ENCODE measurements around the gene SAMD1. TPM values are rescaled to one million over a fixed set of nuclear protein-coding genes. Genes with fewer than 3 reads are reported as not detected.

SAMD1 gene
- polyA plus RNA-seq, 4 donors = 19.7 to 45.4 (median 32.0) TPM

GRCh38 chr19:14089662-14090508 is 666 bp downstream of the SAMD1 start:
- H3K9me3 ChIP-seq (ENCODE audit: control insufficient read depth in 2 of 2, insufficient read depth in 1 of 2, low read depth in 1 of 2, low read length in 1 of 2) = peaks cover 0 to 11% of the 10 kb centered on the region in 2 donors
- H3K27me3 ChIP-seq (ENCODE audit: control insufficient read depth in 3 of 3, insufficient read depth in 3 of 3, low read length in 3 of 3) = no peaks in the 10 kb centered on the region
- 0 to 3% (median 1%) methylated on average over 11 to 142 of the region's 142 CpGs for WGBS, 3 donors
- H3K4me3 ChIP-seq (ENCODE audit: low read depth in 1 of 3, low read length in 3 of 3) = peak overlapping the region; percentile 38 to 73 (median 62)
- FAIRE-seq = no peak
- peak; percentile 54 to 73 for DNase-seq
- H3K36me3 ChIP-seq (ENCODE audit: control insufficient read depth in 3 of 3, insufficient read depth in 2 of 3, low read depth in 1 of 3, low read length in 3 of 3) = peaks cover 0 to 32% (median 5%) of the 10 kb centered on the region in 3 donors
- H3K27ac ChIP-seq (ENCODE audit: low read depth in 1 of 3, low read length in 2 of 3) = peak overlapping the region in 2 of 3 donors; percentile 55 to 79
- peaks cover 0 to 9% (median 0%) of the 10 kb centered on the region in 3 donors for H3K4me1 ChIP-seq (ENCODE audit: control insufficient read depth in 3 of 3, insufficient read depth in 2 of 3, low read depth in 1 of 3, low read length in 2 of 3)

DNA sequence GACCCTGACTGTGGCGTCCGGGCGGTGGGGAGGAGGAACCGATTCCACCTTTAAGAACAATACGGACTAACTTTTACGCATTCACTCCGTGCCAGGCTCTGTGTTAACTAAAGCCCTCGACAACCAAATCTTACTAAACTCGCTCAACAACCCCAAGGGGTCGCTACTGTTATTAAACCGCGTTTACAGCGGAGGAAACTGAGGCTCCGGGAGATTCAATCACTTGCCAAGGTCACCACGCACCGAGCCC is 1.2 kb downstream of the SAMD1 start:
- Histone ChIP-seq H3K9me3 (ENCODE audit: control insufficient read depth in 2 of 2, insufficient read depth in 1 of 2, low read depth in 1 of 2, low read length in 1 of 2) (peaks cover 0 to 11% of the 10 kb centered on the region in 2 donors), H3K27ac (ENCODE audit: low read depth in 1 of 3, low read length in 2 of 3) (no peak overlapping the region), H3K4me1 (ENCODE audit: control insufficient read depth in 3 of 3, insufficient read depth in 2 of 3, low read depth in 1 of 3, low read length in 2 of 3) (peaks cover 0 to 9% (median 0%) of the 10 kb centered on the region in 3 donors), H3K4me3 (ENCODE audit: low read depth in 1 of 3, low read length in 3 of 3) (peak overlapping the region; percentile 30 to 73 (median 62)), H3K36me3 (ENCODE audit: control insufficient read depth in 3 of 3, insufficient read depth in 2 of 3, low read depth in 1 of 3, low read length in 3 of 3) (peaks cover 0 to 30% (median 5%) of the 10 kb centered on the region in 3 donors), H3K27me3 (ENCODE audit: control insufficient read depth in 3 of 3, insufficient read depth in 3 of 3, low read length in 3 of 3) (no peaks in the 10 kb centered on the region)
- 20 to 27% (median 24%) methylated on average over 16 of the region's 16 CpGs for WGBS, 3 donors
- DNase-seq = no peak
- no peak for FAIRE-seq

- Histone ChIP-seq H3K36me3 (ENCODE audit: control insufficient read depth in 3 of 3, insufficient read depth in 2 of 3, low read depth in 1 of 3, low read length in 3 of 3) (peaks cover 0 to 29% (median 5%) of the 10 kb centered on the region in 3 donors), H3K27ac (ENCODE audit: low read depth in 1 of 3, low read length in 2 of 3) (no peak overlapping the region), H3K4me1 (ENCODE audit: control insufficient read depth in 3 of 3, insufficient read depth in 2 of 3, low read depth in 1 of 3, low read length in 2 of 3) (peaks cover 0 to 9% (median 0%) of the 10 kb centered on the region in 3 donors), H3K9me3 (ENCODE audit: control insufficient read depth in 2 of 2, insufficient read depth in 1 of 2, low read depth in 1 of 2, low read length in 1 of 2) (peaks cover 0 to 9% of the 10 kb centered on the region in 2 donors), H3K27me3 (ENCODE audit: control insufficient read depth in 3 of 3, insufficient read depth in 3 of 3, low read length in 3 of 3) (no peaks in the 10 kb centered on the region), H3K4me3 (ENCODE audit: low read depth in 1 of 3, low read length in 3 of 3) (peak overlapping the region; percentile 30 to 73 (median 62))
- FAIRE-seq (no peak), DNase-seq (no peak)
- WGBS, 3 donors = 89% methylated on average over 28 to 30 of the region's 30 CpGs
These were observed 1.7 kb downstream of the SAMD1 start for GRCh38 chr19:14088634-14089411.

DNA sequence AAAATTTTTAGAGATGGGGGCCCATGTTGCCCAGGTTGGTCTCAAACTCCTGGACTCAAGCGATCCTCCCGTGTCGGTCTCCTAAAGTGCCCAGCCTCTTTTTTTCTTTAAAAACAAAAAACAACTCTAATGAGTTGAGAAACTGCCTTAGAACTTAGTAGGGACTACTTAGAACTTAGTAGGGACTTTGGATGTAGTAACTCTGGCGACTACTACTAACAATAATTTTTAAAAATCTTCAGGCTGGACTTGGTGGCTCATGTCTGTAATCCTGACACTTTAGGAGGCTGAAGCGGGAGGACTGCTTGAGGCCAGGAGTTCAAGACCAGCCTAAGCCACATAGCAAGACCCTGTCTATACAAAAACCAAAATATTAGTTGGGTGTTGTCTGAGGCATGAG is 4.5 kb downstream of the SAMD1 start:
- Histone ChIP-seq H3K27ac (ENCODE audit: low read depth in 1 of 3, low read length in 2 of 3) (no peak overlapping the region), H3K4me1 (ENCODE audit: control insufficient read depth in 3 of 3, insufficient read depth in 2 of 3, low read depth in 1 of 3, low read length in 2 of 3) (peaks cover 0 to 12% (median 0%) of the 10 kb centered on the region in 3 donors), H3K4me3 (ENCODE audit: low read depth in 1 of 3, low read length in 3 of 3) (no peak overlapping the region), H3K36me3 (ENCODE audit: control insufficient read depth in 3 of 3, insufficient read depth in 2 of 3, low read depth in 1 of 3, low read length in 3 of 3) (peaks cover 0 to 28% (median 5%) of the 10 kb centered on the region in 3 donors), H3K27me3 (ENCODE audit: control insufficient read depth in 3 of 3, insufficient read depth in 3 of 3, low read length in 3 of 3) (no peaks in the 10 kb centered on the region), H3K9me3 (ENCODE audit: control insufficient read depth in 2 of 2, insufficient read depth in 1 of 2, low read depth in 1 of 2, low read length in 1 of 2) (no peaks in the 10 kb centered on the region)
- WGBS, 3 donors = 74 to 84% (median 75%) methylated on average over 5 of the region's 5 CpGs
- FAIRE-seq (no peak), DNase-seq (no peak)

GRCh38 chr19:14085309-14085995 is 5.1 kb downstream of the SAMD1 start, which contains the start of gene C19orf67:
Gene C19orf67 (minus strand): TSS chr19:14085783. CDS start chr19:14085627, 156 bp downstream.
- no peaks in the 10 kb centered on the region for H3K9me3 ChIP-seq (ENCODE audit: control insufficient read depth in 2 of 2, insufficient read depth in 1 of 2, low read depth in 1 of 2, low read length in 1 of 2)
- peaks cover 0 to 12% (median 0%) of the 10 kb centered on the region in 3 donors for H3K4me1 ChIP-seq (ENCODE audit: control insufficient read depth in 3 of 3, insufficient read depth in 2 of 3, low read depth in 1 of 3, low read length in 2 of 3)
- DNase-seq (peak in 1 of 2 donors; percentile 55), FAIRE-seq (no peak)
- H3K27me3 ChIP-seq (ENCODE audit: control insufficient read depth in 3 of 3, insufficient read depth in 3 of 3, low read length in 3 of 3) = no peaks in the 10 kb centered on the region
- WGBS, 3 donors = 44 to 67% (median 55%) methylated on average over 49 to 54 of the region's 54 CpGs
- no peak within 1 kb of the TSS for H3K27ac ChIP-seq (ENCODE audit: low read depth in 1 of 3, low read length in 2 of 3)
- peaks cover 0 to 28% (median 5%) of the 10 kb centered on the region in 3 donors for H3K36me3 ChIP-seq (ENCODE audit: control insufficient read depth in 3 of 3, insufficient read depth in 2 of 3, low read depth in 1 of 3, low read length in 3 of 3)
- peak within 1 kb of the TSS in 1 of 3 donors; percentile 20 for H3K4me3 ChIP-seq (ENCODE audit: low read depth in 1 of 3, low read length in 3 of 3)

DNA sequence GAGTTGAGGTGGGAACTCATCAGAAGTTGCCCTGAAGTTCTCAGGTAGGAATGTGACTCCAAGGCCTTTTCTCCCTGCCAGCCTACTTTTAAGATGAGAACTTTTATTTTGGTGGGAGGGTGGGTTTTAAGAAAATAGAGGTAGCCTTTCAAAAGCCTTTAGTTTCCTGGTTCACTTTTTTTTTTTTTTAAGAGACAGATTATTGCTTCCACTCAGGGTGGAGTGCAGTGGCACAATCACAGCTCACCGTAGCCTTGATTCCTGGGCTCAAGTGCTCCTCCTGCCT is 7.9 kb downstream of the SAMD1 start:
- DNase-seq (no peak), FAIRE-seq (no peak)
- Histone ChIP-seq H3K27me3 (ENCODE audit: control insufficient read depth in 3 of 3, insufficient read depth in 3 of 3, low read length in 3 of 3) (no peaks in the 10 kb centered on the region), H3K4me1 (ENCODE audit: control insufficient read depth in 3 of 3, insufficient read depth in 2 of 3, low read depth in 1 of 3, low read length in 2 of 3) (peaks cover 0 to 13% (median 0%) of the 10 kb centered on the region in 3 donors), H3K9me3 (ENCODE audit: control insufficient read depth in 2 of 2, insufficient read depth in 1 of 2, low read depth in 1 of 2, low read length in 1 of 2) (no peaks in the 10 kb centered on the region), H3K36me3 (ENCODE audit: control insufficient read depth in 3 of 3, insufficient read depth in 2 of 3, low read depth in 1 of 3, low read length in 3 of 3) (peaks cover 0 to 12% (median 2%) of the 10 kb centered on the region in 3 donors), H3K27ac (ENCODE audit: low read depth in 1 of 3, low read length in 2 of 3) (peak overlapping the region in 1 of 3 donors; percentile 90), H3K4me3 (ENCODE audit: low read depth in 1 of 3, low read length in 3 of 3) (peak overlapping the region in 2 of 3 donors; percentile 65 to 87)
- 22 to 48% (median 23%) methylated on average over 1 of the region's 1 CpG for WGBS, 3 donors

- Histone ChIP-seq H3K9me3 (ENCODE audit: control insufficient read depth in 2 of 2, insufficient read depth in 1 of 2, low read depth in 1 of 2, low read length in 1 of 2) (no peaks in the 10 kb centered on the region), H3K27me3 (ENCODE audit: control insufficient read depth in 3 of 3, insufficient read depth in 3 of 3, low read length in 3 of 3) (no peaks in the 10 kb centered on the region), H3K4me3 (ENCODE audit: low read depth in 1 of 3, low read length in 3 of 3) (peak overlapping the region; percentile 50 to 87 (median 65)), H3K4me1 (ENCODE audit: control insufficient read depth in 3 of 3, insufficient read depth in 2 of 3, low read depth in 1 of 3, low read length in 2 of 3) (peaks cover 0 to 13% (median 0%) of the 10 kb centered on the region in 3 donors), H3K27ac (ENCODE audit: low read depth in 1 of 3, low read length in 2 of 3) (peak overlapping the region; percentile 50 to 99 (median 90)), H3K36me3 (ENCODE audit: control insufficient read depth in 3 of 3, insufficient read depth in 2 of 3, low read depth in 1 of 3, low read length in 3 of 3) (peaks cover 0 to 10% (median 0%) of the 10 kb centered on the region in 3 donors)
- DNase-seq = no peak
- no peak for FAIRE-seq
- 8 to 18% (median 9%) methylated on average over 24 of the region's 24 CpGs for WGBS, 3 donors
These were observed 8.5 kb downstream of the SAMD1 start for GRCh38 chr19:14081797-14082674.
